GOT3 (cell line): ENCODE measurements around the gene NEDD4L.
A peak's percentile ranks its signal among the peaks of the same experiment; 100 is the strongest.
"Not testable (repeated sequence)": the region's sequence is repeated elsewhere in the genome, so short reads cannot be mapped to it uniquely, and the experiment has no call there.

Experiments
- DNase-seq: peaks from one replicate; lab custom pipeline; 2025; ENCODE audit warnings: mixed read lengths; lab: John Stamatoyannopoulos, UW

Gene NEDD4L

DNA sequence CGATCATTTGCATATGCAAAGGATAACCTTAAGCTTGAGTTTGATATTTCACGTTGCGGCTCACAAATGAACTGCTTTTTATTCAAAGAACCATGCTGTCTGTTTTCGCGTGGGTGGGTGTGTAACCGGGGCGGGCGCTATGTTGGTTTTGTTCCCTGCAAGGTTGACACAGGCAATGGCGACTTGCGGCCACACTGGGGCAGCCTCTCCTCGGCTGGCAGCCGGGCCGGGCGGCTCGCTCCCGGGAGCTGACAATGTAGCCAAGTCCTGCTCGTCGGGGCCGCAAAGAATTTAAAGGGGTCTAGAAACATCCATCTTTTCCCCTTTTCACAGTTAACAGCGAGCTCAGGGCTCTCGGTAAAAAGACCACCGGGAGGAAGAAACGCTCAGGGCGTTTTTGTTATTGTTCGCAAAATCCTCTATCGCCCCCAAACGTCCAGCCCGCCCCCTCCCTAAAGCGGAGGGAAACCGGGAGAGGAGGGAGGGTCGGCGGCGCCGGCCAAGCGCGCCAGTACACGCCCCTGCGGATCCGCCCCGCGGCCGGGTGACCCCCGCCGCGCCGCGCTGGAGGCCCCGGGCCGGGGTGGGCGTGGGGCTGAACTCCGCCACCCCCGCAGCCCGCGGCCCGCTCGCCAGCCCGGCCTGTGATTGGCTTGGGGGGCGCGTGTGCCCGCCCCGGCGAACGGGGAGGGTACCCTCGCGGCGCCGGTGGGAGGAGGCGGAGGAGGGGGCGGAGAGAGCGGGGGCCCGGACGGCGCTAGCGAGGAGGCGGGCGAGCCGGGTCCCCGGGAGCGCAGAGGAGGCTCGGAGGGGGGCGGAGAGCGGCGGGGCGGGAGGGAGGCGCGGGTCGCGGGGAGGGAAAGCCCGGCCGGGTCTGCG is at the start of gene NEDD4L:
NEDD4L (plus strand) TSS at position 736 of the 879 bp plus-strand sequence. CDS start 435 bp downstream, outside the sequence.
- peak; percentile 31 for DNase-seq

DNA sequence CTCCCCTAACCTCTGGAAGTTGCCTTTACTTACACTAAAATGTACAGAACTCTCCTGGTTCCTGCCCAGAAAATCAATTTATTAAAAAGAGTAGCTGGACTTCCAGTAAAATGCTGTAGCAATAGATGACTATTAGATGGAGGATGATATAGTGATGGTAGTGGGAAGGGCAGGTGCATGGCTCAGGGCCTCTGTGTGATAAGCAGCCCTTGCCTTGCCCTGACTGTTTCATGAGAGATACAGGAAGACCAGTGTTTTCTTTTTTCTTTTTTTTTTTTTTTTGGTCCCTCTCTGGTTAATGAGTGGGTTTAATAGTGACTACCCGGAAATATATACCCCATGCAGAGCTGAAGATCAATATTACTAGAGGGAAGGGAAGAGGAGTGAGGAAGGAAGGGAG is 48.7 kb upstream of the NEDD4L start:
- no peak for DNase-seq

DNA sequence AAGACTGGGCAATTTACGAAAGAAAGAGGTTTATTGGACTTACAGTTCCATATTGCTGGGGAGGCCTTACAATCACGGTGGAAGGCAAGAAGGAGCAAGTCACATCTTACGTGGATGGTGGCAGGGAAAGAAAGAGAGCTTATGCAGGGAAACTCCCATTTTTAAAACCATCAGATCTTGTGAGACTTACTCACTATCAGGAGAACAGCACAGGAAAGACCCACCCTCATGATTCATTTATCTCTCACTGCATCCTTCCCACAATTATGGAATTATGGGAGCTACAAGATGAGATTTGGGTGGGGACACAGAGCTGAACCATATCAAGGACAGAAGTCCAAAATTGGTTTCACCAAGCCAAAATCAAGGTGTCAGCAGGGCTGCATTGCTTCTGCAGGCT is 47.1 kb upstream of the NEDD4L start:
- DNase-seq: not testable (repeated sequence)

DNA sequence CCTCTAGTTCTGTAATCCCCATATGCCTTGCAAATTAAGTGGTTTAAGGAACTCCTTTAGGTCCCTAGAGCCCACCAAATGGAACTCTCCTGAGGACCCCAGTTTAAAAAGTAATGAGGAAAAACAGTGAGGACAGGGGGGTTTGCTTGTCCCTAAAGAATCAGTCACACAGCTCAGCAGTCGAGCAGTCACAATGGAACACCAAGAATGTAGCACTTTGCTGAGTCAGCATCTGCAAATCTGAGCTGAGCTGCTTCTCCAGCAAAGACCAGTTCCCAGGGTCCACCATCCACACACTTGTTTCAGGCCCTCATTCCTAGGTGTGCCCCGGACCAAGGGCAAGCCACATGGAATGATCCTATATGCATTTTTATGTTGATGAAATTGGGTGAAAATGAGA is 46.2 kb upstream of the NEDD4L start:
- DNase-seq: no peak

DNA sequence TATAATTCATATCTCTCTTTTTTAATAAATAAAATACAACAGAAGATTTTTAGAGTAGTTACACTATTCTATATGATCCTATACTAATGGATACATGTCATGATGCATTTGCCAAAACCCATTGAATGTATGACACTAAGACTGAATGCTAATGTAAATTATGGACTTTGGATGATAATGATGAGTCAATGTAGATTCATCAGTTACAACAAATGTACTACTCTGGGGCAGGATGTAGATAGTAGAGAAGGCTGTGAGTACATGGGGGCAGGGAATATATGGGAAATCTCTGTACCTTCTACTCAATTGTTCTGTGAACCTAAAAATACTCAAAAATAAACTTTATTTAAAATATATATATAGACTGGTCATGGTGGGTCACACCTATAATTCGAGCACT is 45.6 kb upstream of the NEDD4L start:
- no peak for DNase-seq

DNA sequence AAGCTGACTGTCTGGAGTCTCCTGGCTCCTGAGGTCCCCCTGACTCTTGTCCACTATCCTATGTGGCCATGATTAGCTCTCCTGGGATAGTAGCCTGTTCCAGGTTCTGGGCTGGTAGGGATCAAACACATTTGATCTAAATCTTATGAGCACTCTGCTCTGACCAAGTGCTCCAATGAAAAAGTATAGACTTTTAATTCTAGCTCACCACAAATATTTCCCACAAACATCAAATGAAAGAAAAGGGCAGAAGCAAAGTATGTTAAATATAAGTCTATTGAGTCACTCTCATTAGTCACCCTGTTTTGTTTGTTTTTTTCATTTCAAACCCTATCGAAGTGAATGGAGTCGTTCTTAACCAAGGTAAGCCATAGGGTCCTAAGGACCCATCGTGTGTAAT is 39.7 kb upstream of the NEDD4L start:
- no peak for DNase-seq

DNA sequence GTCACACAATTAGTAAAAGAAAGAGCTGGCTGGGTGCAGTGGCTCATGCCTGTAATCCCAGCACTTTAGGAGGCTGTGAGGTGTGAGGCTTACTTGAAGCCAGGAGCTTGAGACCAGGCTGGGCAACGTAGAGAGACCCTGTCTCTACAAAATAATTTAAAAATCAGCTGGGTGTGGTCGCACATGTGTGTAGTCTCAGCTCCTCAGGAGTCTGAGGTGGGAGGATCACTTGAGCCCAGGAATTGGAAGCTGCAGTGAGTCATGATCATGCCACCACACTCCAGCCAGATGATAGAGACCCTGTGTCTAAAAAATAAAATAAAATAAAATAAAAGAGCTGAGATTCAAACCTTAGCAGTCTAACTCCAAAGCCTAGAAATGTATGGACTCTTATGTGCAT is 39.0 kb upstream of the NEDD4L start:
- no peak for DNase-seq

DNA sequence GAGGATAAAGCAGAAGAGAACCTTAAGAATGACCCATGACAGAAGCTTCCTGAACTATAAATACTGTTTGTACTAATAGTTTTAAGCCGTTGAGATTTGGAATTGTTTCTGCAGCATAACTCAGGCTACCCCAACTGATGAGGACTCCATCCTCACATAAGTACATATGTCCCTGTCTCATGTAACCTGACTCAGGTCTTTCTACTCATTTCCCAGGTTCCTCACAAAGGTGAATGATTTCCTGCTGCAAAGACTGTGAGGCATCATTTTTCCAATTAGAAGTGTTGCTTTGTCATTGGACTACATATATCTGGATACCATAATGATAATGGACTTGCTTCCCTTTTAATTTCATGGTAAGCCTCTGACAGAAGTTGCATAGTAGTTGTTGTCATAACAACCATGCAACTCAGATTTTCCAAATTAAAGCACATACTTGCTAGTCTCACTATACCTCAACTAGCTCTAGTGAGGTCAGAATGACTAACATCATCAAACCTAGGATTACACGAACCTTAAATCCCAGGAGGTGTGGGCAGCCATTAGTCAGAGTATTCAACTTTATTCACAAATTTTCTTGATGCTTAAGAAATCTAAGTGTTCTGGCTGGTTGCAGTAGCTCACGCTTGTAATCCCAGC is 38.0 kb upstream of the NEDD4L start:
- DNase-seq: no peak

DNA sequence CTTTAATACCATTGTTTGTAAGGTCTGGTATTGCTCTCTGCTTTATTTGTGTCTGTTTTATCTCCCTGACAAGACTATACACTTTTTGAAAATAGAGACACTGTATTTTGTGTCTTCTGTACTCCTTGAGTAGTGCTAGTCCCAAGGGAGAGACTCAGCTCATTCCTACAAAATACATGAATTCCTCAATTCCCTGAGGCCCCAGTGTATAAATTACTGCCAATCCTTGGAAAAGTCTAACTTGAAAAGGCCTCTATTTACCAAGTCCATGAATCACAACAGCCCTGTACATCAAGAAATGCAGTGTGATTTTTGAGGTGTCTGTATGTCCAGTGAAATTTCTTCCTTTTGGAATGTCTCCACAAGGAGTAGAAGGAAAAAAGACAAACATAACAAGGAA is 34.9 kb upstream of the NEDD4L start:
- no peak for DNase-seq

DNA sequence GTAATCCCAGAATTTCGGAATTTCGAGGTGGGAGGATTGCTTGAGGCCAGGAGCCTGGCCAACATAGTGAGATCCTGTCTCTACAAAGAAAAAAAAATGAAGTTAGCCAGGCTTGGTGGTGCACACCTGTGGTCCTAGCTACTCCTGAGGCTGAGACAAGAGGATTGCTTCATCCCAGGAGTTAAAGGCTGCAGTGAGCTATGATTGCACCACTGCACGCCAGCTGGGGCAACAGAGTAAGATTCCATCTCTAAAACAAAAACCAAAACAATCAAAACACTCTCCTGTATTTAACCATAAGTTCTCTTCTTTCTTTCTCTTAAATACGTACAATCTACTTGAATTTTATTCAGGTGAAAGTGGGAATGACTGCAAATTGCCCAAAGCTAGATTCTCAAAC is 33.8 kb upstream of the NEDD4L start:
- DNase-seq: no peak

DNA sequence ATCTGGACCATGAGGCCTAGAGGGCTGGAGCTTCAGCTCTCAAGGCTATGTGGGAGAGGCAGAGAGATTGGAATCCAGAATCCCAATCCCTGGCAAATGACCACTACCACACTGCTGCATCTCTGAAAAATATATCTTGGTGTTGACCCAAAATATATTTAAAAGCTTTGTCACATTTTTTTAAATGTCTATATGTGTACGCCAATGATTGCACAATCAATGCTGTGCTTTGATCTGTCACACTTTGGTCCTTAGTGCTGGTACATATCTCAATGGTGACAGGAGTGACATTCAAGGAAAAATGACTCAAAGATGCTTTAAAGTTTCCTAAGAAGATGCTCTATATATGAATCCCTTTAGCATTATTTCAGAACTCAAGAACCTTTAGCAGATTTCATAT is 31.7 kb upstream of the NEDD4L start:
- DNase-seq: no peak

DNA sequence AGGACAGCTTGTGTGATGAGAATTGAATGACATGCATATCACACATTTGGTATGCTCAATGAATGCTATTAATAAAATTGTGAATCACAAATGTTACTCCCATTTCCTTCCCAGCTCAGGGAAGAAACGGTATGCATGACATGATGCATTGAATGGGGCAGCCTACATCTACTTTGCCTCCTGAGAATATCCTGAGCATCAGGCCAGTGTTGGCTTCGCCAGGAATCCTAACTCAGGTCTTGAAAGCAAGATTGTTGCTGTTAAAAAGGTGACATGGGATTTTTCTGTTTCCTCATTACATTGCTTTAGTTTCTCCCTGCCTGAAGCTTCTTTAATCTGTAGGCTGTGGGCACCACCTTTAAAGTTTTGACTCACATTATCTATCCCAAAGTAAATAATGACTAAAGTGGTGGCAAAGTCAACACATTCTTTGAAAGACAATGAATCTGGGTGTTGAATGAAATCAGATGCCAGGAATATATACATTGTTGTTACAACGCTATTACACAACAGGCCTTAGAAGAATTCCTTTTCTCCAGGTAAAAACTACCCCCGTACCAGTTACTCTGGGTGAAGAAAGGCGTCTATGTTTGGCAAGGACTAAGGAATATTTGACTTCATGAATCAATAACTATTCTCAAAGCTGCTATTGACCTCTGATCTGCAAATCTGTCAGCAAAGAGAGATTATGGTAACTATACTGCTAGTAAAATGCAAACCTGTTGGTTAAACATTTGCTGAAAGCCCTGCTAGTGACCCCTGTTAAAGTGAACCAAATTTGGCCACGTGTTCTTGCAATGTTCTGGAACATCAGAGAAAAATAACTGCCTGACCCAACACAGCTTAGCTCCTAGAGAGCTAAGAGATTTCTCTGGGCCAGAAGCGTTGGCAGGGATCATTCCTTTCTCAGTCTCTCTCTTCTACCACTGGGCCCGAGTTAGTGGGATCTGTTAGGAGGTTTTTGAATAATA is 30.5 kb upstream of the NEDD4L start:
- DNase-seq: no peak

DNA sequence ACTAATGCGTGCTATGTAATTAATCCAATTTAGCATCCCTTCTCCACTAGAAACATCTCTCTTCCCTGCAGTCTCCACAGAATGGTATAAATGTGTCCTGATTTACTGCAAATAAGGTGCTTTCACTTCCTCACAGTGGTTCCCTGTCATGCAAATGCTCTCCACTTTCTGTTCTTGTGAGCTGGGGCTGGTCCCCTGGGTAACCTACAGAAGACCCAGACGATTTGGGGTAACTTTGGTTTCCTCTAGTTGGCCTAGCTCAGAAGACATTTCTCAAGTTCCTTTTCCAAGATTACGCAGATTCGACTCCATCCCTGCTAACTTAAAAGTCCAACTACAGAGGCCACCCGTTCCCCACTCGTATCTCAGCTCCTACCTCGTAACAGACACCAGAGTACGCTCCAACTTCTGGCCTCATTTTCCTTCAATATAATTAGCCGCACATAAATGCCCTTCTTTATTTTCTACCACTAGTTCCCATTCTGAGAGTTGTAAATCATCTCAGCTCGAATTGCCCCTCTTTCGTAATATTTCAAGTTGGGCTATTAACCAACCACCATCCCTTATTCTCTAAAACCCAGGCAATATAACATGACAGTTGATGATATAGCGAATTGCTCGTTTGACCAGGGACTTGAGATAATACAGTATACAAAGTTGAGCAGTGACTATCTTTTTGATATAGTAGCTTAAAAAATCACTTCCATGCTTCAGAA is 28.8 kb upstream of the NEDD4L start:
- no peak for DNase-seq

DNA sequence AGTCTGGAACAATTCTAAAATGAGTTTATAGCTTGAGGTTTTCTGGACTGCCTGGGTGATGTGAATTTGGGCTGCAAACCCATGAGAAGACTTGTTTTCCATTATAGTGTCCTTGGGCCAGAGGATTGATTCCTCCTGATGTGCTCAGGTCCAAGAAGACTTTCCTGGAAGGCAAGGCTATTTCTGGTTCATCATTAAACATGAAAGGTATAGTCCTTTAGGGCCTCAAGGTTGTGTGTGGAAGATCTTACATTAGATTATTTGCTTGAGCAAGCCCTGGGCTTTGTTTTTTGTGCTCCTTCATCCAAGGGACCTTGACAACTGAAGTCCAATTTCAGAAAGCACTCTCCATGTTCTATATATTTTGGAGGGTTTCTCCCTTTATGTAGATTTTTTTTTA is 26.8 kb upstream of the NEDD4L start:
- no peak for DNase-seq

DNA sequence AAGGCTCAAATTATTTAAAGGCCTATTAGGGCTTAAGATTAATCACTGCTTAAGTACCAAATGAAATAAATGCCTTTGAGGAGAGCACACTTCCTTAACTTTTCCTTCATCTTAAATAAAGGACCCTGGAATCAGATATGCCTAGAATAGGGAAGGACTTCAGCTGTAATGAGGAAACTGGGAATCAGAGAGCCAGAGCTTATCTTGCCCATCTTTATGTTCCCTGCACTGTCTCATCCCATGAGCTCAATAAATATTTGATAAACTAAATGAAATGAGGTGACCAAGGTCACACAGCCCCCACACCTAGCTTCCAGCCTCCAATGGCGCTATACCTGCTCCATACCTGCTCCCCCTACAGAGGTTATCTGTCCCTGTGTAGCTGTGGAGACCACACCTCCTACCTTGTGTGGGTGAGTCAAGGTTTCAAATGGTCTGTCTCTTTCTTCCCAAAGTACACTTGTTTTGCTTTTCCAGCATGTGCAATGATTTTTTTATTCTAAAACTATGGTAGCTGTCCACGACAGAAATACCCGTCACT is 23.4 kb upstream of the NEDD4L start:
- DNase-seq: no peak

DNA sequence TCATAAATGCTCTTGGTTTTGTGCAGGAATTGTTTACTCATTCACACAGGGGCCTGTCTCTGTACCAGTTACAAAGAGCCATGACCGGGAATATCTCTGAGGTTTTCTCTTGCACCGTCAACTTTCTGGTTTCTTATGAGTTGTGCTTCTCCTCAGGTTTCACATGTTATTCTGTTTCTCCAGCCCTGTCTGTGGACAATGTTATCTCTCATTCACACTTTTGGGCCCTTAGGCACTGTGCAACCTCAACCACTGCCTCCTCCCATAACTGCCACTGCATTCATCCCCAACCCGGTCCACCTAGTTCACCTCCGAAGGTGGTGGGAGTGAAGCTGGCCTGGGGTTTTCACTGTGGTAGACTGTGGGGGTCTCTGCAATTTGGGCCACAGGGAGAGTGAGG is 22.5 kb upstream of the NEDD4L start:
- no peak for DNase-seq

DNA sequence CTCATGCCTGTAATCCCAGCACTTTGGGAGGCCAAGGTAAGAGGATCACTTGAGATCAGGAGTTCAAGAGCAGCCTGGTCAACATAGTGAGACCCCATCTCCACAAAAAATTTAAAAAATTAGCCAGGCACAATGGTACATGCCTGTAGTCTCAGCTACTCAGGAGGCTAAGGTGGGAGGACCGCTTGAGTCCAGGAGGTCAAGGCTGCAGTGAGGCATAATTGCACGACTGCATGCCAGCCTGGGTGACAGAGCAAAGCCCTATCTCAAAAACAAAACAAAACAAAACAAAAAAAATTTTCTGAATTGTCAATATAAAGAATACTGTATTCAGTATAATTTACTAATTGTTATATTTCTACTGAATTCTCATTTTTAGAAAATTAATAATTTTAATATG is 20.9 kb upstream of the NEDD4L start:
- DNase-seq: no peak

DNA sequence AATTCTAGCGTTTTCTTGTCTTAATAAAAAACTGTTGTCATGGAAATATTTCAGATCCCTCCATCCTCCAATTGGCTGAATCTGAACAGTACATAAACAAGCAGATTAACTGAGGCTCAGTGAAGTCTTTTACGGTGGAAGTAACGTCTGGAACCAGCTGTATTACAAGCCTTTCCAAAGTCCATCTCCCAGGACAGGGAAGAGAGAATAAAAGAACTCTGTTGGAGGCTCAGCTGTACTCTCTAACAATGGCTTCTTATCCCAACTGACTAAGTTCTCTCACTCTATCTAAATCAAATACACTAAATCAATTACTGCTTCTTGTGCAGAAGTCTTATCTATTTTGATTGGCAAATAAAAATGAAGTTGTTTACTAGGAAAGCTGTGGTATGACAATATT is 19.9 kb upstream of the NEDD4L start:
- DNase-seq: no peak

DNA sequence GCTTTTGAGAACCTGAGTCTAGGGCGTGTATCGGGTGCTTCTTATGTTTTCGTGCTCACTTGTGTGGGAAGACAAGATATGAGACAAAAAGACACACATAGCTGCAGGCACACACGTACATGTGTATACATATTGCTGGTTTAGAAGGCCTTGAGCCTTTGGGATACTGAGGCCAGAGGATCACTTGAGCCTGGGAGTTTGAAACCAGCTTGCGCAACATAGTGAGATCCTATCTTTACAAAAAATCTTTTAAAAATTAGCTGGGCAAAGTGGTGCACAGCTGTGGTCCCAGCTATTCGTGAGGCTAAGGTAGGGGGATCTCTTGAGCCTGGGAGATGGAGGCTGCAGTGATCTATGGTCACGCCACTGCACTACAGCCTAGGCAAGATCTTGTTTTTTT is 18.8 kb upstream of the NEDD4L start:
- DNase-seq: no peak

DNA sequence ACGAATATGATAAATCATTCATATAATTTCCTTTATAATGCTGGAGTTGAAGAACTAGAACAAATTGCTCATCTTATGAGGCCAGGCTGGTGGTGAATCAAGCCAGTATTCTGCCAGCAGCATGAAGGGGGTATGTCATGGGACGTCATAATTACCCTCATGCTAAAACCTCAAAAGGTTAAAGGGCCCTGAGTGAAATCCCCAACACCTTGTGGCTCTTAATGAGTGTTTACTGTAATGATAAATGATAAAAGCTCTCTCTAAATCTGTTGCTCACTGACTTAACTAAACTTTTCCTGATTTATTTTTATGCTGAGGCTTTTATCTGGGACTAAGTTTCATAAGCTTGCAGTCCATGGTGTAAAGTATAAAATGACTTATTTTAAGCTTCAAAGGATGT is 18.3 kb upstream of the NEDD4L start:
- DNase-seq: no peak

DNA sequence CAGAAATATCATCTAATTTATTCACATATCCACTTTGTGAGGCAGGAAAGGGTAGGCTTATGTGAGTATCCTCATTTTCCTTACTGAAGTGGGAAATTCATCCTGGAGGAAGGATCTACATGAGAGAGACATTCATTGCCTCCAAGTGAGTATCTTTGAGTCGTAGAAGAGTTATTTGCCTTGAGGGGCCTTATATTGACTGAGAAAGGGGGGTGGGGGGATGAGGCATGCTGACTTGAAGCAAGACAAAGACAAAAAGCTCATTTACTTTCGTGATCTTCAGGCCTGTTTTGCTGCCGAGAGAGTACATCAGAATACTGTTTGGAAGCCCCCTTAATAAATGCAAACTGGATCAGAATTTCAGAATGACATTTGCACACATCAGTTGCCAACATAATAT is 17.6 kb upstream of the NEDD4L start:
- no peak for DNase-seq

DNA sequence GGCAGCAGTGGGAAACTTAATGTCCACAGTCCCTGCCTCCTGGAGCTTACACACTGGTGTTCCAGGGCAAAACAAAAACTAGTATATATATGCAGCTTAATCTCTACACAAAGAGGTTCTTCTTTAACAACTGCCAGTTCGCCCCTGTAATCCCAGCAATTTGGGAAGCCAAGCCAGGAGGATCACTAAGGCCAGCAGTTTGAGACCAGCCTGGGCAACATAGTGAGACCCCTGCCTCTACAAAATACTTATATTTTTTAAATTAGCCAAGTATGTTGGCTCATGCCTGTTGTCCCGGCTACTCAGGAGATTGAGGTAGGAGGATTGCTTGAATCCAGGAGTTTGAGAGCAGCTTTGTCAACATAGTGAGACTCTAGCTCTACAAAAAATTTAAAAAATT is 17.2 kb upstream of the NEDD4L start:
- DNase-seq: no peak
